HFFc6 (cell line): ENCODE results near the gene OOSP3. TPM values are rescaled to one million over a fixed set of nuclear protein-coding genes. Genes with fewer than 3 reads are reported as not detected.

Experiments
- DNase-seq: peaks from one replicate; pipeline ENCODE4 v3.0.0-alpha.2; 2018
- H3K27ac Mint-ChIP-seq: 2 replicates; pipeline ENCODE4 v1.8.0; 2020; ENCODE audit warnings: mild to moderate bottlenecking, mixed read lengths
- H3K27me3 Mint-ChIP-seq: 2 replicates; pipeline ENCODE4 v1.8.0; 2021; ENCODE audit warnings: mild to moderate bottlenecking, moderate library complexity, mixed read lengths; ENCODE audit not compliant: insufficient read depth
- H3K36me3 Mint-ChIP-seq: 2 replicates; pipeline ENCODE4 v1.8.0; 2021; ENCODE audit warnings: low read depth, mixed read lengths
- H3K4me1 Mint-ChIP-seq: 2 replicates; pipeline ENCODE4 v1.8.0; 2020; ENCODE audit warnings: low read depth, mixed read lengths
- H3K4me3 Mint-ChIP-seq: 2 replicates; pipeline ENCODE4 v1.8.0; 2020; ENCODE audit warnings: mild to moderate bottlenecking, moderate library complexity, mixed read lengths
- H3K9me3 Mint-ChIP-seq: 2 replicates; pipeline ENCODE4 v1.8.0; 2020; ENCODE audit warnings: mild to moderate bottlenecking, mixed read lengths
- CTCF ChIP-seq: fragments of 200-600 bp; sonication (generic); IDR thresholded peaks from 2 replicates; pipeline ENCODE4 v1.5.0; 2021; ENCODE audit warnings: antibody characterized with exemption, mild to moderate bottlenecking
- long read RNA-seq: library from polyadenylated mRNA; unstranded; transcript quantifications from one replicate; pipeline ENCODE4 v2.0.0, GENCODE V29; 2019
- total RNA-seq, 6 experiments: library from RNA; stranded (reverse); fragmentation: NEBNext Ultra II Directional; extraction: Animal tissue kit (Norgen Biotek cat#: 25700); gene quantifications; 2 replicates in 1 of 6; 3 replicates in 5 of 6; pipeline ENCODE4 v1.2.3, GENCODE V29; 2021

OOSP3 gene
- not detected for total RNA-seq
- long read RNA-seq, result 0 reads

DNA sequence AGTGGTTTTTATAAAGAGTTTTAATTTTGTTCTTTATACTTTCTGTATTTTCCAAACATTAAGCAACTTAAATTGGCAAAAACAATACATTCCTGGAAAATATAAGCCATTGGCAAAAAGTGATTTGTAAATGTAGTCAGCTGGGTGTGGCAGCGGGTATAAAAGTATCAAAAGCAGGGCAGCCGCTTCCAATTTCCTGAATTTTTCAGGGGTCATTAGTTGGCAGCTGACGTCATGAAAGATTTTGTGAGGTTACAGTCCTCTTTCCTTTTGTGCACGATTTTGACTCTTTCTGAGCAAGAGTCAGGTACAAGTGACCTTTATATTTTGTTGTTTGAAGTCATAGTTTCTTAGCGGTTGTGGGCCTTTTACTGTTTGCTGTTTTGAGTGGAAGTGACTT, at the start of gene OOSP3:
OOSP3 (plus strand) TSS at position 208 of the 400 bp plus-strand sequence; CDS start at position 235, 27 bp downstream.
- Mint-ChIP-seq H3K4me1 (no peaks in the 10 kb centered on the region), H3K27ac (no peak within 1 kb of the TSS), H3K36me3 (no peaks in the 10 kb centered on the region), H3K27me3 (peaks cover 3% of the 10 kb centered on the region; the same call in 1 of the 2 replicates), H3K9me3 (no peaks in the 10 kb centered on the region), H3K4me3 (no peak within 1 kb of the TSS)
- no peak for DNase-seq
- TF ChIP-seq CTCF, result no peak

- H3K4me3 Mint-ChIP-seq, result no peak overlapping the region
- H3K36me3 Mint-ChIP-seq, result no peaks in the 10 kb centered on the region
- H3K27ac Mint-ChIP-seq, result no peak overlapping the region
- no peak for DNase-seq
- no peaks in the 10 kb centered on the region; the same call in 1 of the 2 replicates for H3K27me3 Mint-ChIP-seq
- H3K9me3 Mint-ChIP-seq, result no peaks in the 10 kb centered on the region
- TF ChIP-seq CTCF, result no peak
- peaks cover 6% of the 10 kb centered on the region; the same call in 1 of the 2 replicates for H3K4me1 Mint-ChIP-seq
Observed at GRCh38 chr11:59829358-59829757, 49.2 kb upstream of the OOSP3 start.

- Mint-ChIP-seq H3K9me3 (no peaks in the 10 kb centered on the region), H3K4me1 (peaks cover 6% of the 10 kb centered on the region; the same call in 1 of the 2 replicates), H3K4me3 (no peak overlapping the region), H3K27me3 (no peaks in the 10 kb centered on the region; the same call in 1 of the 2 replicates), H3K36me3 (no peaks in the 10 kb centered on the region), H3K27ac (no peak overlapping the region)
- TF ChIP-seq CTCF, result no peak
- DNase-seq, result no peak
Observed at GRCh38 chr11:59833602-59834001, 45.0 kb upstream of the OOSP3 start.

DNA sequence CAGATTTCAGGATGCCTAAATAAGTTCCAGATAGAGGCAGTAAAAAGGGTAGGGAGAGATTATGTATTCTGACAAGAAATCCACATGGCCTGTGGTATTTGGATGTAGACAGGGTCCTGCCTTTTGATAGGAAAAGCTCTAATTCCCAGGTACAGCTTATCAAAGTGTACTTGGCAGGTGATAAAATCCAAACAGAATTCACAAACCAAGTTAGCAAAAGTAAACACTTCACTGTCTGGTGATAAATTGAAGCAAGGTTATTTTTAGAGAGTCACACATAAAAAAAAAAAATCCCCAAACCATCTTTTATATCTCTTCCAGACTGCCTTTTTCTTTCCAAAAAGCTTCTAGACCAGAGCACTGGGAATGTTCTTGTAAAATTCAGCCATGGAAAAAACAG, 39.0 kb upstream of the OOSP3 start:
- no peak overlapping the region for H3K27ac Mint-ChIP-seq
- H3K36me3 Mint-ChIP-seq, result no peaks in the 10 kb centered on the region
- H3K9me3 Mint-ChIP-seq, result no peaks in the 10 kb centered on the region
- TF ChIP-seq CTCF, result no peak
- H3K4me1 Mint-ChIP-seq, result no peaks in the 10 kb centered on the region
- peaks cover 2% of the 10 kb centered on the region; the same call in 1 of the 2 replicates for H3K27me3 Mint-ChIP-seq
- no peak for DNase-seq
- H3K4me3 Mint-ChIP-seq, result no peak overlapping the region

- Mint-ChIP-seq H3K4me1 (no peaks in the 10 kb centered on the region), H3K9me3 (no peaks in the 10 kb centered on the region), H3K27ac (no peak overlapping the region), H3K36me3 (no peaks in the 10 kb centered on the region), H3K4me3 (no peak overlapping the region), H3K27me3 (peaks cover 5% of the 10 kb centered on the region)
- no peak for TF ChIP-seq CTCF
- DNase-seq, result no peak
Observed at GRCh38 chr11:59841514-59841913, 37.1 kb upstream of the OOSP3 start.

DNA sequence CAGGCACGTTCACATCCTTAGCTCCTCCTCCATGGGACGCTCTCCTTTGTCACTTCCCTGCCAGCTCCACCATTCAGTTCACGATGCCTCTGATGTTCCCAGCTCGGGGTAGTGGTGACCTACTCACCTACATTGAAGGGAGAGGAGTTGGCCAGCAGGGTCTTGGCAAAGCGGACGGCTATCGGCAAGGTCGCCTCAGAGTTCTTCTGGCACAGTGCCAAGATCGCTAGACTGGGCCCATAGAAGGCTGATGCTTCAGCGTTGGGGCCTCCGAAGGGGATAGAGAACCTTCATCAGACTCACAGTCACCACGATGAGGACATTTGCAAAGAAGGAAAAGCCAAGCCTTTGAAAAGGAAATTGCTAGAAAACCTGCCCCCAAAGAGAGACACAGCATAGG, 36.3 kb upstream of the OOSP3 start:
- Mint-ChIP-seq H3K27ac (no peak overlapping the region), H3K36me3 (no peaks in the 10 kb centered on the region), H3K27me3 (peaks cover 5% of the 10 kb centered on the region), H3K4me3 (no peak overlapping the region), H3K4me1 (no peaks in the 10 kb centered on the region), H3K9me3 (no peaks in the 10 kb centered on the region)
- TF ChIP-seq CTCF, result no peak
- DNase-seq, result no peak
